Hindlimb muscle (tissue), 1 donor: ENCODE measurements around the gene MIPEP. TPM values are rescaled to one million over a fixed set of nuclear protein-coding genes. Genes with fewer than 3 reads are reported as not detected.

Experiments
- DNase-seq: peaks from one replicate; pipeline ENCODE4 v3.0.0-alpha.2; 2013
- polyA plus RNA-seq: library from polyadenylated mRNA; unstranded; fragments of 120-200 nt; gene quantifications from one replicate; pipeline ENCODE4 v1.2.1, GENCODE V29; 2013; ENCODE audit not compliant: insufficient read length

Gene MIPEP
- polyA plus RNA-seq, 1 donor: 6.9 TPM

GRCh38 chr13:23851106-23851505 lies 38.1 kb downstream of the MIPEP start:
- DNase-seq: no peak

- DNase-seq: no peak
Observed at GRCh38 chr13:23850134-23850533, 39.1 kb downstream of the MIPEP start.

DNA sequence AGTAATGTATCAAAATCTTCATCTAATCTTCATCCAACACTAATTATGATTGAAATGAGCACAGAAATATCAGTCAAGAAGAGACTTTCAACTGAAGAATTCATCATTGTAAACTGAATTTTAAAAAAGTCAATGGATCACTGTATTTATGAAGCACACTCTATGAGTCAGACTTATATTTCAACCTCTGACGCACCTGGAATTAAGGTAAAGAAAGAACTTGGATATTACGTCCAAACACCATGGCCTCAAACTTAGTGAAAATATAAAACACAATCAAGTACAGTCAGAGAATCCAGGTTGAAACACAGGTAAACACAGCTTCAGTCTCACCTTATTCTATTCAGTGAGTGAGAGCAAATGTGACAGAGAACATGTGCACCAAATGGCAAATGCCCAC lies 39.5 kb downstream of the MIPEP start:
- DNase-seq: no peak

DNA sequence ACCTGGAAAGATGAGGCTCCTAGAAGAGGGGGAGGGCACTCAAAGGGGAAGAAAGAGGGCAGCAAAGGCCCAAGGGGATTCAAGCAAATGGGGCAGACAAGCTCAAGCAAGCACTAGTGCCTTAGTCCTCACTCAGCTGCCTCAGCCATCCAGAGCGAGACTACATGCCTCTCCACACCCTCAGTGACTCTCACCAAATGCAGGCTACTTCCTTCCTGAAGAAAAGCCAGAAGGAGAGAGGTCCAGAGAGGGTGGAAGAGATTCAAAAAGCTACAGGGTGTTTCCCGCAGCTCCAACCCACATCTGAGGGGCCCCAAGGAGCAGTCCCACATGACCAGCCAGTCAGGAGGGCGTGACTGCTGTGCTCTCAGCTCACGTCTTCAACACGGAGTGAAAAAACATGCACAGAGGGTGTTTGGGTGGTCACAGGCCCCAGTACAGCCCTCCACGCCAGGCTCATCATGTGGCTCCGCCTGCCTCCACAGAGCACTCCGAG lies 40.5 kb downstream of the MIPEP start:
- DNase-seq: no peak

- DNase-seq: no peak
Observed at GRCh38 chr13:23848019-23848418, 41.2 kb downstream of the MIPEP start.

DNA sequence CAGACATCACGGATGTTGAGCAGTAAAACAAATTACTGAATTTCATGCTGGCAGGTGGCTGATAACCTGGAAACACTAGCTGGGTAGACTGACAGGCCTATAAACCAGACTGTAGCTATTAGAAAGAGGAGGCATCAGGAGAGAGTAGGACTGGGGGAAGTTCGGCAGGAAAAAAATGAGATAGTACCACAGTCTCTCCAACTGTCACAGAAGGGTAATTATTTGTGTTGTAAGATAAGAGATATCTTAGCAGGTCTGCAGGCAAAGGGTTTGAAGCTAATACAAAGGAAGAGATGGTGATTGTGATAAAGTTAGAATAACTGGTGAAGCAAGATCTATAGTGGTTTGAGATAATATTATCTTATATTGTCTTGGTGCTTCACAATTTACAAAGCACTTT lies 41.7 kb downstream of the MIPEP start:
- no peak for DNase-seq

- DNase-seq: no peak
Observed at GRCh38 chr13:23845105-23845725, 44.0 kb downstream of the MIPEP start.

GRCh38 chr13:23844132-23844531 lies 45.1 kb downstream of the MIPEP start:
- no peak for DNase-seq

DNA sequence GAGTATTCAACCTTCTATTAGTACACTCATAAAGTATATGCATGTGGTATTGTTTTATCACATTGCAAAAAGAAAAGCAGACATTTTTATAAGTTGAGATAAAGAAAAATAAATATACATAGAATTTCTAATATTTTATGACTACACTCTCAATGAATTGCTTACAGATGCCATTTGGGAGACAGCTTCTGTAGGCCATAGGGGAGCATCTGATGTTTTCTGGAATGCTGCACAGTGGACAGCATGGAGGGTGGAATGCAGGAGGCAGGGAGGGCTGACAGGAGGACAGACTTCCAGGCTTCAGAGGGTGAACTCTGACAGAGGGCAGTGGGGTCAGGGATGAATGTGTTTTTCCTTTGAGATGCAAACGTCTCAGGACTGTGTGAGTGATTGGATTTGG lies 45.8 kb downstream of the MIPEP start:
- no peak for DNase-seq

DNA sequence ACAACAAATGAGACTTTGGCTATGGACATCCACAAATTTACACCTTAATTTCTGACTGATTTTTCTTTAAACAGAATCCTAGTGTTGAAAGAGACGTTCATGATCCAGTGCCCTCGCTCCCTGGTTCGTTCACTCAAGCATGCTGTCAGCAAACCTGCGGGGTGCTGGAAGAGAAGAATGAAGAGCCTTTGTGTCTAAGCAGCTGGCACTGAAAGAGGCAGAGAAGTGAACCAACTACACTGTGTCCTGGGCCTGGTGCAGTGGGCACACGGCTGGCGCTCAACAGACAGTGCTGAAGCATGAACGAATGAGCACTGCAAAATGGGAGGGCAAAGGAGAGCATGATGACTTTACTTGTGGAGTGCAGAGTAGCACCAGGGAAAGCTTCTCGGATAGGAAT lies 46.8 kb downstream of the MIPEP start:
- no peak for DNase-seq

DNA sequence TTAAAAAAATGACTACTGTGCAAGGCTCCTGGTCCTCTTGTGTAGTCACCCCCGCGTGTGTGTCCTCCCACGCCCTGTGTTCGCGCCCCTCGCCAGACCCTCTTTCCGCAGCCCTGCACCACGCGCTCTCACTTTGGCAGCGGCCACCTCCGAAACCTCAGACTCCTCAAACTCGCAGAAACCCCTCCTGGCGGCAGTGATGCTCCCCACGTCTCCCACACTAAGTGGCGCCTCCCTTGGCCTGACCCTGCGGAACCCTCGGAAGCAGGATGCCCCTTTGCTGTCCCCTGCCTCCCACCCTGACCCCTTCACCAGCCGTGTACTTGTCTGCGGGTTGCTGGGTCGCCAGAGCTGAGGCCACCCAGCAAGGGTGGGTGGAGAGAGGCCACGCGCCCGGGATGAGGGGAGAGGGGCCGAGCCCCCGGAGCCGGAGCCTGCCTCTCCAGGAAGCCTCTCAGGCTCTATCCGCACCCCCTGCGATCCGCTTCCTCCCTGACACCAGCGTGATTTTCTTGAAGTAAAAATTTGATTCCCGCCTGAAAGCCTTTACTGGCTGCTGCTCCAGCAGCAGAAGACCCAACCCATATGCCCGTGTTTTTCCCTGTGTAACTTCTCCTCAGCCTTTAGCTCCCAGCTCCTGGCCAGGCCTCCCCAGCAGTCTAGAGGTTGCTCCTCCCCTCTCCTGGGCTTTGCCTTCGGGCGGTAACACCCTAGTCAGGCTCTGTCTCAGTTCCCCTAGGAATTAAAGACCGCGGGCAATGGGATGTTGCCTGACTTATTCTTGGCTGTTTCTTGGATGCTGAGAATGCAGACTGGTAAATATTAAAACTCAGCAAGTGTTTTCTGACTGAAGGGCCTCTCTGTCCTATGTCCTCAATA lies 55.2 kb downstream of the MIPEP start:
- DNase-seq: no peak

GRCh38 chr13:23828866-23829265 lies 60.3 kb downstream of the MIPEP start:
- DNase-seq: no peak

DNA sequence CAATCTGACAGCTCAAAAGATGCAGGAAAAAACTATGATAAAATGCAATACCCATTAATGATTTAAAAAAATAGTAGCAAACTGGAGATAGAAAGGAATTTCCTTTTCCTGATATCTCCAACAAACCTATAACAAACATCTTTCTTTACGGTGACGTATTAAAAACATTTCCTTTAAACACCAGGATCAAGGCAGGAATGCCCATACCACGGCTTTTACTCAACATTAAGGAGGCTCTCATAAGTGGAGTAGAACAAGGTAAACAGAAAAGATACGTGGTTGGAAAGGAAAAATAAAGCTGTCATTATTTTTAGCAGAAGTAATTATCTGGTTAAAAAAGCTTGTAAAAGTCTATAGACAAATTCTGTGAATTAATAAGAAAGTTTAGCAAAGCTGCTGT lies 61.1 kb downstream of the MIPEP start:
- DNase-seq: no peak

DNA sequence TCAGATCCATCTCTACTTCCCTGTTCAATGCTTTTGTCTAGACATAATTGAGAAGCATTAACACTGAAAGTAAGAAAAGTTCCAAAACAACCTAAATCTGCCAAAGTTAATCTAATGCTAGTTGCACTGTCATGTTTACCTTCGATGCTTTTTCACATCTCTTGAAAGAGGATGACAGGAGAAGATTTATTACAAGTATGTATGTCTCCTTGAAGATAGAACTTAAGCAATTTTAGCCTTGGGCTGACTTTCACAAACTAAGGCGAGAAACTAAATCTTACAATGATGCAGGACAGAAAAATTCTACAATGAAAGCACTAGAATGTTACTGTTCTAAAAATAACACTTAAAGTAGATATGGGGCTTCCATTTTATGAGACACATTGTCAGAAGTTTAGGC lies 64.0 kb downstream of the MIPEP start:
- DNase-seq: no peak

GRCh38 chr13:23824371-23824770 lies 64.8 kb downstream of the MIPEP start:
- DNase-seq: no peak

DNA sequence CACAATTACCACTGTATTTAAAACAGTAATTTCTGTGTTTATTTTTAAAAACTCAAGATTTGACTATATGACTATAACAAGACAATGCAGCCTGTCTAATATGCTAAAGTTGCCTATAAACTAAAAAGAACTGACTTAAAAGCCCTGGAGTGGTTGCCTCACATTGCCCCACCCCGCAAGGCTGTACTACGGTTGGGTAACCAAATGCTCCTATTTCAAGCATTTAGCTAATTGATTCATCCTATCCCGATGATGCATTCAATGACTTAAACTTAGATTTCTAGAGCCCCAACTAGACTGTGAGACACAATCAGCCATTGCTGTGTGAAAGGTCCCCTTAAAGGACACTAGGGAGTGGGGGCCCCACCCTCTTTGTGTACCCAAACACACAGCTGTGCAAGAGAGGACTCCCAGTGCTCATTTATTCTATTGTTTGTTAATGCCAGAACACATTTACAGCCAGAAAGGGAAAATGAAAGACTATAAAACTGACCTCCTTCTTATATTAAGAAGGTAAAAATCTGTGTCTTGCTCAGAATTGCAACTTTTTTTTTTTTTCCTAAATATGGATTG lies 66.9 kb downstream of the MIPEP start:
- no peak for DNase-seq

DNA sequence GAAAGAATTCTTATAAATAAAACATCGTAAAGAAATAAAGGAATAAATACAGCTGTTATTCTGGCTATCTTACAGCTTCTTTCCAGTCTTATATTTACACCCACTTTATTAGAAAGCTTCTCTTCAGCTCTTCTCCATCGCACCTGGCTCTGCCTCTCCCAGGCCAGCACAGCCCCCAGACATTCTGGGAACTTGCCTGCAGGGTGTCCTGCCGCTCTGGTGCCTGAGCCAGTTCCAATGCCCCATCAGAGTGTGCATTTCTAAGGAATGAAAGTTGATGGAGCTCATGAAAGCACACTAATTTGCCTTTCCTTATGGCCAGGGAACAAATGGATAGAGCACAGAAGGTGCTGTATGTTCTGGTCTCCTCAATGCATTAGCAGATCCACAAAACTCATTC lies 68.7 kb downstream of the MIPEP start:
- no peak for DNase-seq

- DNase-seq: no peak
Observed at GRCh38 chr13:23817830-23818229, 71.4 kb downstream of the MIPEP start.

- no peak for DNase-seq
Observed at GRCh38 chr13:23817136-23817535, 72.1 kb downstream of the MIPEP start.

DNA sequence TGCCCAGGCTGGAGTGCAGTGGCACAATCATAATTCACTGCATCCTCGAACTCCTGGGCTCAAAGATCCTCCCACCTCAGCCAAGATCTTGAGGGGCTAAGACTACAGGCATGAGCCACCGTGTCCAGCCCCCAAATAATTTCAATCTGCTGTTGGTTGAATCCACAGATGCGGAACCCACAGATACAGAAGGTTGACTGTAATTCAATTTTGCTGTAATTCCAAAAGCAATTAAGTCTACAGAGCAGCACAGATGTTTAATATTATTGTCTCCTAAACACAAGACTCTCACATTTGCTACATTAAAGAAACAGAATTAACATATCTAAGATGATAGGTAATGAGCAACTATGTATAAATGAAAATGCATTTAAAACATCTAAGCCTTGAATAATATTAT lies 75.6 kb downstream of the MIPEP start:
- DNase-seq: no peak

- no peak for DNase-seq
Observed at GRCh38 chr13:23811366-23812062, 77.7 kb downstream of the MIPEP start.

GRCh38 chr13:23810685-23811240 lies 78.4 kb downstream of the MIPEP start:
- DNase-seq: no peak

DNA sequence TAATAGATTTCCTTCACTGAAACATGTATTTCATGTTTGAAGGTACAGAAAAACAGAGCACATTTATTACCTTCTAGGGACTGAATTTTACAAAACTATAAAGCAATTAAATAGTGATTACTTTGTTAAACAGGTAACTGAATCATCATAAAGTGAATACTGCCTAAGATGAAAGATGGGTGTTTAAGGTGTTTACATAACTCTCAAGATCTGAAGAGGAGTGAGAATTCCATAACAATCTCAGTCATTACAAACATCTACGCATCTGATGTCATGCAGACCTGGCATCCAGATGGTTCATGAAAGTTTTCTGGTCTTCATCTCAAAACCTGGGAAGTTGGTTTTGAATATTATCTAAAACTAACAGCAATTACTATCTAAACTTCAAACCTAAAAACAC lies 80.4 kb downstream of the MIPEP start:
- DNase-seq: no peak
